GM12872 (cell line): ENCODE data around the gene ELL2.

Experiments used
- TF ChIP-seq, protein P1 (sequence below): IDR thresholded peaks from 3 replicates; pipeline ENCODE4 v1.5.1; 2011; ENCODE audit warnings: low read depth, mild to moderate bottlenecking, low read length, moderate library complexity; ENCODE audit not compliant: insufficient read depth

Gene ELL2

GRCh38 chr5:95954716-95955115 is 6.9 kb downstream of the ELL2 start:
- TF ChIP-seq, protein P1, sequence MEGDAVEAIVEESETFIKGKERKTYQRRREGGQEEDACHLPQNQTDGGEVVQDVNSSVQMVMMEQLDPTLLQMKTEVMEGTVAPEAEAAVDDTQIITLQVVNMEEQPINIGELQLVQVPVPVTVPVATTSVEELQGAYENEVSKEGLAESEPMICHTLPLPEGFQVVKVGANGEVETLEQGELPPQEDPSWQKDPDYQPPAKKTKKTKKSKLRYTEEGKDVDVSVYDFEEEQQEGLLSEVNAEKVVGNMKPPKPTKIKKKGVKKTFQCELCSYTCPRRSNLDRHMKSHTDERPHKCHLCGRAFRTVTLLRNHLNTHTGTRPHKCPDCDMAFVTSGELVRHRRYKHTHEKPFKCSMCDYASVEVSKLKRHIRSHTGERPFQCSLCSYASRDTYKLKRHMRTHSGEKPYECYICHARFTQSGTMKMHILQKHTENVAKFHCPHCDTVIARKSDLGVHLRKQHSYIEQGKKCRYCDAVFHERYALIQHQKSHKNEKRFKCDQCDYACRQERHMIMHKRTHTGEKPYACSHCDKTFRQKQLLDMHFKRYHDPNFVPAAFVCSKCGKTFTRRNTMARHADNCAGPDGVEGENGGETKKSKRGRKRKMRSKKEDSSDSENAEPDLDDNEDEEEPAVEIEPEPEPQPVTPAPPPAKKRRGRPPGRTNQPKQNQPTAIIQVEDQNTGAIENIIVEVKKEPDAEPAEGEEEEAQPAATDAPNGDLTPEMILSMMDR, result no peak

- TF ChIP-seq, protein P1, result no peak
Observed at GRCh38 chr5:95953021-95953702, 8.5 kb downstream of the ELL2 start.

- TF ChIP-seq, protein P1, result no peak
Observed at GRCh38 chr5:95951916-95952315, 9.7 kb downstream of the ELL2 start.

GRCh38 chr5:95949810-95950209 is 11.8 kb downstream of the ELL2 start:
- TF ChIP-seq, protein P1, result no peak

- TF ChIP-seq, protein P1, result no peak
Observed at GRCh38 chr5:95948631-95949030, 13.0 kb downstream of the ELL2 start.

DNA sequence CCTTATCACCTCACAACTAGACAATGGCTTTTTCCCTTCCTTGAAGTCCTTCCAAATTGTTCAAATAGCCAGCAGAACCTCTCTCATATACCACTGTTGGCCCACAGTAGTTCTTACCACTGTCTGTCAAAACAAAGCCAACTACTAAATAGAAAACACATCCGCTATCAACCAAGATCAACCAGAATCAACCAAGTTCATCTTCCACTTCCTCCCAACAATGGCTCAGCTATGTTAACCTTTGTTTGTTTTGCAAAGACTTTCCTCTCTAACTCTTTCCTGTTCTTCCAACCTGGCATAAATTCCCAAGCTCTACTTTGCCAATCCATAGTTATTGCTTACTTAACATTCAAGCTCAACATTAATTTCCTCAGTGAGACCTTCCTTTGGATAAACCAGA is 15.2 kb downstream of the ELL2 start:
- TF ChIP-seq, protein P1, result no peak

DNA sequence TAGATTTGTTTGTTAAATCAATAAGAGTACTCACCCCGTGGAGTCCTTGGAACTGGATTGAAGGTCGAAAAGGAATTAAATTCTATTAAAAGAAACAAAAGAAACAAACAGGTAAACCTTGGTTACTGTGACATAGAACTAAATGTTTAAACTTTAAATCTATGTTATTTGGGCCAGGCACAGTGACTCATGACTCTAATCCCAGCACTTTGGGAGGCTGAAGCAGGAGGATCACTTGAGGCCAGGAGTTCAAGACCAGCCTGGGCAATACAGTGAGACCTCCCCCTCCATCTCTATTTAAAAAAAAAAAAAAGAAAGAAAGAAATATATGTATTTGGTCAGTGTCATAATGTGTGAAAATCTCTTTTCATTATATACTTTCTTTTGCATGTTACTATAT is 18.7 kb downstream of the ELL2 start:
- TF ChIP-seq, protein P1, result no peak

GRCh38 chr5:95942414-95942813 is 19.2 kb downstream of the ELL2 start:
- TF ChIP-seq, protein P1, result no peak
